OCI-LY1 (cell line): ENCODE results near the gene RGS8.

ENCODE experiments used
- H2AFZ ChIP-seq: fragments of 200-600 bp; sonication (generic), shearing (Covaris generic); 2 replicates; pipeline ENCODE4 v1.6.0; 2014; ENCODE audit warnings: antibody characterized with exemption, mild to moderate bottlenecking, low read length
- H3F3A ChIP-seq: fragments of 200-600 bp; sonication (generic), shearing (Covaris generic); 2 replicates; pipeline ENCODE4 v1.6.0; 2014; ENCODE audit warnings: mild to moderate bottlenecking, antibody characterized with exemption, low read length, moderate library complexity; ENCODE audit not compliant: insufficient read depth
- H3K27ac ChIP-seq: fragments of 200-600 bp; sonication (generic); 2 replicates; pipeline ENCODE4 v1.5.1; 2014; ENCODE audit warnings: low read length, mixed run types, mild to moderate bottlenecking, low read depth; ENCODE audit not compliant: poor library complexity, severe bottlenecking
- H3K27me3 ChIP-seq: fragments of 200-600 bp; sonication (generic); 2 replicates; pipeline ENCODE4 v1.6.0; 2014; ENCODE audit warnings: antibody characterized with exemption, mild to moderate bottlenecking, low read length, moderate library complexity; ENCODE audit not compliant: insufficient read depth
- H3K36me3 ChIP-seq: fragments of 200-600 bp; sonication (generic); 2 replicates; pipeline ENCODE4 v1.6.1; 2014; ENCODE audit warnings: mild to moderate bottlenecking, antibody characterized with exemption, low read length, moderate library complexity, mixed read lengths; ENCODE audit not compliant: insufficient read depth
- H3K4me1 ChIP-seq: fragments of 200-600 bp; sonication (generic); 2 replicates; pipeline ENCODE4 v1.5.1; 2014; ENCODE audit warnings: mild to moderate bottlenecking, low read length, moderate library complexity; ENCODE audit not compliant: insufficient read depth, severe bottlenecking
- H3K4me2 ChIP-seq: fragments of 200-600 bp; sonication (generic), shearing (Covaris generic); 2 replicates; pipeline ENCODE4 v1.6.1; 2014; ENCODE audit warnings: low read length
- H3K4me3 ChIP-seq: fragments of 200-600 bp; sonication (generic); 2 replicates; pipeline ENCODE4 v1.5.1; 2014; ENCODE audit warnings: low read length, low read depth, mild to moderate bottlenecking, mixed read lengths; ENCODE audit not compliant: poor library complexity, severe bottlenecking
- H3K79me2 ChIP-seq: fragments of 200-600 bp; shearing (Covaris generic); 2 replicates; pipeline ENCODE4 v1.6.1; 2016; ENCODE audit warnings: mixed run types, low read length, mixed read lengths; ENCODE audit not compliant: insufficient read depth
- H3K9ac ChIP-seq: fragments of 200-600 bp; sonication (generic), shearing (Covaris generic); 2 replicates; pipeline ENCODE4 v1.6.1; 2014; ENCODE audit warnings: mild to moderate bottlenecking, low read length, mixed read lengths
- H3K9me2 ChIP-seq: fragments of 200-600 bp; sonication (generic), shearing (Covaris generic); 2 replicates; pipeline ENCODE4 v1.6.1; 2014; ENCODE audit warnings: low read depth, mild to moderate bottlenecking, low read length, mixed read lengths
- H3K9me3 ChIP-seq: fragments of 200-600 bp; shearing (Covaris generic); 2 replicates; pipeline ENCODE4 v1.6.1; 2014; ENCODE audit warnings: low read length, mixed read lengths
- H4K20me1 ChIP-seq: fragments of 200-600 bp; sonication (generic), shearing (Covaris generic); 2 replicates; pipeline ENCODE4 v1.6.0; 2016; ENCODE audit warnings: mild to moderate bottlenecking, low read length; ENCODE audit not compliant: insufficient read depth
- CTCF ChIP-seq: fragments of 200-600 bp; sonication (generic), shearing (Covaris generic); IDR thresholded peaks from 2 replicates; pipeline ENCODE4 v1.5.1; 2017; ENCODE audit warnings: mild to moderate bottlenecking, antibody characterized with exemption, low read length, moderate library complexity, mixed read lengths
- EZH2 ChIP-seq: fragments of 200-600 bp; sonication (generic), shearing (Covaris generic); IDR thresholded peaks from 2 replicates; pipeline ENCODE4 v1.8.0; 2017; ENCODE audit warnings: borderline replicate concordance, mixed run types, mild to moderate bottlenecking, antibody characterized with exemption, low read length, moderate library complexity, mixed read lengths

The RGS8 gene

GRCh38 chr1:182685215-182685614 is 828 bp upstream of the RGS8 start:
- H3K4me3 ChIP-seq = no peak overlapping the region
- H3K4me2 ChIP-seq = no peak overlapping the region
- no peak overlapping the region for H2AFZ ChIP-seq
- no peak for TF ChIP-seq CTCF
- TF ChIP-seq EZH2 = no peak
- H3K9me2 ChIP-seq = no peaks in the 10 kb centered on the region
- no peaks in the 10 kb centered on the region for H3K79me2 ChIP-seq
- H3K27ac ChIP-seq = no peak overlapping the region
- H3K27me3 ChIP-seq = no peaks in the 10 kb centered on the region
- H3F3A ChIP-seq = no peaks in the 10 kb centered on the region
- H3K9me3 ChIP-seq = no peaks in the 10 kb centered on the region
- H3K36me3 ChIP-seq = no peaks in the 10 kb centered on the region
- no peaks in the 10 kb centered on the region for H3K4me1 ChIP-seq
- H4K20me1 ChIP-seq = no peaks in the 10 kb centered on the region
- no peak overlapping the region for H3K9ac ChIP-seq

GRCh38 chr1:182682898-182683501 is 1.4 kb downstream of the RGS8 start:
- no peak overlapping the region for H3K4me2 ChIP-seq
- H3K27ac ChIP-seq = no peak overlapping the region
- H3K27me3 ChIP-seq = no peaks in the 10 kb centered on the region
- H3K4me3 ChIP-seq = no peak overlapping the region
- no peak overlapping the region for H2AFZ ChIP-seq
- H3K36me3 ChIP-seq = no peaks in the 10 kb centered on the region
- no peaks in the 10 kb centered on the region for H3F3A ChIP-seq
- H3K9me3 ChIP-seq = no peaks in the 10 kb centered on the region
- no peaks in the 10 kb centered on the region for H3K79me2 ChIP-seq
- no peak for TF ChIP-seq EZH2
- no peaks in the 10 kb centered on the region for H3K9me2 ChIP-seq
- H4K20me1 ChIP-seq = no peaks in the 10 kb centered on the region
- peaks cover 3% of the 10 kb centered on the region for H3K4me1 ChIP-seq
- no peak overlapping the region for H3K9ac ChIP-seq

GRCh38 chr1:182682406-182682805 is 2.0 kb downstream of the RGS8 start:
- H3K27me3 ChIP-seq = no peaks in the 10 kb centered on the region

More at GRCh38 chr1:182682406-182682805, 2.0 kb downstream of the RGS8 start:
- TF ChIP-seq EZH2 = no peak
- no peak for TF ChIP-seq CTCF
- no peaks in the 10 kb centered on the region for H3K36me3 ChIP-seq
- no peaks in the 10 kb centered on the region for H3K79me2 ChIP-seq
- peaks cover 9% of the 10 kb centered on the region for H3K4me1 ChIP-seq
- H3K4me2 ChIP-seq = no peak overlapping the region
- H3K27ac ChIP-seq = no peak overlapping the region
- no peaks in the 10 kb centered on the region for H4K20me1 ChIP-seq
- H2AFZ ChIP-seq = no peak overlapping the region
- H3K9ac ChIP-seq = no peak overlapping the region
- H3F3A ChIP-seq = no peaks in the 10 kb centered on the region
- no peaks in the 10 kb centered on the region for H3K9me2 ChIP-seq
- no peaks in the 10 kb centered on the region for H3K9me3 ChIP-seq
- no peak overlapping the region for H3K4me3 ChIP-seq
